ENCODE results near the gene SERF2. TPM values are rescaled to one million over a fixed set of nuclear protein-coding genes. Genes with fewer than 3 reads are reported as not detected.

The SERF2 gene
- total and polyA plus RNA-seq, 10 donors: 566 to 2,199 (median 725) TPM

GRCh38 chr15:43775411-43775965, 16.6 kb upstream of the SERF2 start:
- Histone ChIP-seq H3K27ac (peak overlapping the region in 4 of 8 donors; percentile 87 to 91 (median 90)), H3K4me1 (peaks cover 8 to 50% (median 28%) of the 10 kb centered on the region in 6 donors), H3K4me3 (peak overlapping the region in 3 of 8 donors; percentile 59 to 75 (median 65)), H3K27me3 (replicated peaks in 1 of 7) (no peaks in the 10 kb centered on the region), H3K9me3 (no peaks in the 10 kb centered on the region), H3K36me3 (peaks cover 0 to 39% (median 34%) of the 10 kb centered on the region in 6 donors)
- intact Hi-C loops (cut with DNase I; ENCODE audit: low total_unique reads): no loop called here
- no peak for DNase-seq
- WGBS, 5 donors: 85 to 100% (median 100%) methylated on average over 1 of the region's 1 CpG
- TF ChIP-seq POLR2A (IDR thresholded peaks at IDR 0.05): no peak
- TF ChIP-seq CTCF (IDR thresholded peaks at IDR 0.05 in 8 of 11, conservative IDR thresholded peaks at IDR 0.05 in 3 of 11): peak in 1 of 11 experiments; percentile 10
- TF ChIP-seq POLR2AphosphoS5 (IDR thresholded peaks at IDR 0.05): peak in 1 of 3 donors; percentile 30

- no peak for TF ChIP-seq CTCF (IDR thresholded peaks at IDR 0.05 in 8 of 11, conservative IDR thresholded peaks at IDR 0.05 in 3 of 11)
- no peak for TF ChIP-seq POLR2A (IDR thresholded peaks at IDR 0.05)
- TF ChIP-seq POLR2AphosphoS5 (IDR thresholded peaks at IDR 0.05): peak; percentile 42 to 77 (median 75)
- 24 to 40% (median 36%) methylated on average over 30 to 35 of the region's 35 CpGs for WGBS, 5 donors
- DNase-seq: peak; percentile 91
- intact Hi-C loops (cut with DNase I; ENCODE audit: low total_unique reads): no loop called here
- no peaks in the 10 kb centered on the region for H3K9me3 ChIP-seq
- H3K27ac ChIP-seq: peak overlapping the region; percentile 83 to 91 (median 86)
- H3K27me3 ChIP-seq (replicated peaks in 1 of 7): no peaks in the 10 kb centered on the region
- H3K4me3 ChIP-seq: peak overlapping the region; percentile 47 to 80 (median 66)
- peaks cover 0 to 32% (median 27%) of the 10 kb centered on the region in 6 donors for H3K36me3 ChIP-seq
- peaks cover 8 to 46% (median 28%) of the 10 kb centered on the region in 6 donors for H3K4me1 ChIP-seq
Measured at GRCh38 chr15:43776101-43776717, 15.9 kb upstream of the SERF2 start.

- no peaks in the 10 kb centered on the region for H3K27me3 ChIP-seq (replicated peaks in 1 of 7)
- H3K4me1 ChIP-seq: peaks cover 8 to 40% (median 25%) of the 10 kb centered on the region in 6 donors
- H3K4me3 ChIP-seq: peak within 1 kb of the TSS; percentile 47 to 80 (median 66)
- H3K9me3 ChIP-seq: no peaks in the 10 kb centered on the region
- DNase-seq: peak; percentile 95
- intact Hi-C loops (cut with DNase I; ENCODE audit: low total_unique reads): no loop called here
- H3K27ac ChIP-seq: peak within 1 kb of the TSS; percentile 83 to 91 (median 86)
- WGBS, 5 donors: 0 to 1% (median 0%) methylated on average over 19 to 41 of the region's 41 CpGs
- TF ChIP-seq CTCF (IDR thresholded peaks at IDR 0.05 in 8 of 11, conservative IDR thresholded peaks at IDR 0.05 in 3 of 11): no peak
- peak; percentile 44 to 50 (median 49) for TF ChIP-seq POLR2AphosphoS5 (IDR thresholded peaks at IDR 0.05)
- peaks cover 0 to 26% (median 22%) of the 10 kb centered on the region in 6 donors for H3K36me3 ChIP-seq
Measured at GRCh38 chr15:43776718-43777266, 15.3 kb upstream of the SERF2 start, which contains the start of gene ELL3. ELL3 (minus strand) TSS chr15:43776966; CDS start chr15:43776901, 65 bp downstream.

Data from spleen (tissue), 11 donors.